Omental fat pad (tissue), 4 donors: ENCODE data around the gene RGS2. TPM values are rescaled to one million over a fixed set of nuclear protein-coding genes. Genes with fewer than 3 reads are reported as not detected.

Experiments
- ATAC-seq: fragments of 150-250 bp; one replicate; pipeline ENCODE4 v1.9.1; 2016; ENCODE audit warnings: mild to moderate bottlenecking, moderate library complexity; ENCODE audit not compliant: low FRiP score
- DNase-seq: peaks from one replicate; pipeline ENCODE4 v3.0.0-alpha.2; 2019; ENCODE audit warnings: low spot score
- CTCF ChIP-seq, 3 donors: fragments of 450-650 bp; IDR thresholded peaks; one replicate each; pipeline ENCODE4 v1.5.1; 2016 to 2017; ENCODE audit warnings: antibody characterized with exemption in 3 of 3, mild to moderate bottlenecking in 3 of 3, moderate library complexity in 2 of 3
- total RNA-seq, 4 donors: library from RNA; depleted of rRNA; stranded (reverse); fragments of >200 nt; gene quantifications; one replicate each; pipeline ENCODE4 v1.1.0, GENCODE V29; 2016

RGS2 gene
- total RNA-seq, 4 donors from 2014 or later: 92.2 to 375 (median 140) TPM

DNA sequence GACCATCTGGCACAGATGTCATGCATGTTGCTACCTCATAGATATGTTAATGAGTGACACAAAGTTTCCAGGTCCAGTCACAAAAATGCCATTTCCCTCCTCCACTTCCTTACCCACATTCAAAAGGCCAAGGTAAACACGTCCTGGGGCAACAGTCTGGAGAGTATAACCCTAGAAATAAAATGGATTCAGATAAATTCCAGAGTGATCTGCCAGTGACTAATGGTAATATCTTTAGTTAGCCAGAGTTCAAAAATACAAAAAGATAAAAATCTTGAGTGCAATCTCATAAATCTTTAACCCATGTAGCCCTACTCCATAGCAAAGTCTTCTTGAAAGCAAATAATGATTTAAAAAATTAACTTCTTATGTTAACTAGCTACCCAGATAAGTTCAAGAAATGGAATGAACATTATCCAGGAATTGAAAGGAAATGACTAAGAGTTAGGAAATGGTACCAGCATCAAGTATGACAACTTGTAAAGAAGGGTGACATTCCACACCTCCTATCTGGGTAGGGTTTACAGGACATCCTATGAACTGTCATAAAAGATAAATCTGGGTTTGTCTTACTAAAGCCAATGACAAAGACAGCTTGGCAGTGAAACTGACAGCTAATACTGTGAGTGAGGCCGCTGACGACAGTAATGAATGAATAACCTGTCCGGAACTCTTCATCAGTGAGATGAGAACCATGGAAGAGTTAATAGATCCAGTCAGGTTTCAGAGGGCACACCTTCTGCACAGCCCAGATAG lies 18.1 kb downstream of the RGS2 start:
- no peak for ATAC-seq
- TF ChIP-seq CTCF (IDR thresholded peaks at IDR 0.05): no peak
- no peak for DNase-seq

GRCh38 chr1:192830595-192831246 lies 21.9 kb downstream of the RGS2 start:
- TF ChIP-seq CTCF (IDR thresholded peaks at IDR 0.05): no peak
- ATAC-seq (no peak), DNase-seq (no peak)

DNA sequence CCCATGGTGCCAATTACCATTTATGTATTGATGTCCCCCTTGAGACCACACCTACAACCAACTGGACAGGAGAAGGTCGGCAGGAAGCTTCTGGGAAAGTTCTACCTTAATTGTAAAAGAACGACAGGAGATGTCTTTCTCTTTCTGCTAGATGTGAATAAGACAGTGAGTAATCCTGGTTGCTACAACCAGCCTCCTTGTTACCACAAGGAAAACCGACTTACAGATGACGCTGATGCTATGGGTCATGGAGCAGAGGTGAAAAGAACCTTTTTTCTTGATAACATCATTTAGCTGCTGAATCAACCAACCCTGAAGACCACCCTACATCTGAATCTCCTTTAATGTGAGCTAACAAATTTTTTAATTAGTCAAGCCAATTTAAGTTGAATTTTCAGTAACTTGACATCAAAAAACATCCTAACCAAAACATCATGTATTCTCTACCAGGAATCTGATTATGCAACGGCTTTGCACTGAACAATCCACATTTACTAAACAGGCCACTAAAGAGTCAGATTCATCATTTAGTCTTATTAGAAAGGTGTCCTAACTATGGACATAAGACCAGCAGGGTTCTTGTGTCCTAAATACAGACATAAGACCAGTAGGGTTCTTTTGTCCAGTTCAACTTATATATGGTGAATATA lies 23.0 kb downstream of the RGS2 start:
- no peak for TF ChIP-seq CTCF (IDR thresholded peaks at IDR 0.05)
- ATAC-seq: no peak
- no peak for DNase-seq

DNA sequence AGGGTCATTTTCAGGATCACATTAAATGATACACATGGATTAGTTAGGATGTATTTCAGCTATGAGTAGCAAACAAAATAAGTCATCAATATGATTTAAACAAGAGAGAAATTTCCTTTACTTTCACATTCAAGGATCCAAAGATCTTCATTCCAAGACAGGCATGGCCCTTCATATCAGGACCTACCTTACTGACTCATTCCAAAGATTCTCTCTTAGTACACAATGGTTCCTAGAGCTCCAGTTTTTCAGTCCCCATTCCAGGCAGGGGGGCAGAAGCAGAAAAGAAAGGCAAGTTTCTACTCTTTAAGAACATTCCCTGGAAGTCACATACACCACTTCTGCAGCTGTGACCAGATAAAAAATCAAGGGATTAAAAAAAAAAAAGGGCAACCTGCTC lies 23.7 kb downstream of the RGS2 start:
- TF ChIP-seq CTCF (IDR thresholded peaks at IDR 0.05): no peak
- DNase-seq (no peak), ATAC-seq (no peak)

DNA sequence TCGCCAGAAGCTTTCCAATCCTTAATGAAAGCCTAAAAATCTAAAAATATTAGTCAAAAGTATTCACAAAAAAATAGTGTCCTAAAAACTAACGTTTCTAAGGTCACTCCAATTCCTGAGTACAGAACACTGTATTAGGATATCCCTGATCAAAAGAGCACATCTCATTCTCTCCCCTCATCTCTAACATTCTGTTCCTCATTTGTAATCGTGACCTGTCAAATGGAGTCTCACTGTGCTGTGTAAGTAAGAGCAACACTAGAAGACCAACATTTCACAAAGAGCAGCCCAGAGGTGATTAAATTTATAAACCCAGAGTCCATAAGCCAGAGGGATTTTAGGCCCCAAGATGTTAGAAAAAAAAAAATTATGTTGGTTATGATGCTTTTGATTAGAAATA lies 26.3 kb downstream of the RGS2 start:
- DNase-seq (no peak), ATAC-seq (no peak)
- TF ChIP-seq CTCF (IDR thresholded peaks at IDR 0.05): no peak

DNA sequence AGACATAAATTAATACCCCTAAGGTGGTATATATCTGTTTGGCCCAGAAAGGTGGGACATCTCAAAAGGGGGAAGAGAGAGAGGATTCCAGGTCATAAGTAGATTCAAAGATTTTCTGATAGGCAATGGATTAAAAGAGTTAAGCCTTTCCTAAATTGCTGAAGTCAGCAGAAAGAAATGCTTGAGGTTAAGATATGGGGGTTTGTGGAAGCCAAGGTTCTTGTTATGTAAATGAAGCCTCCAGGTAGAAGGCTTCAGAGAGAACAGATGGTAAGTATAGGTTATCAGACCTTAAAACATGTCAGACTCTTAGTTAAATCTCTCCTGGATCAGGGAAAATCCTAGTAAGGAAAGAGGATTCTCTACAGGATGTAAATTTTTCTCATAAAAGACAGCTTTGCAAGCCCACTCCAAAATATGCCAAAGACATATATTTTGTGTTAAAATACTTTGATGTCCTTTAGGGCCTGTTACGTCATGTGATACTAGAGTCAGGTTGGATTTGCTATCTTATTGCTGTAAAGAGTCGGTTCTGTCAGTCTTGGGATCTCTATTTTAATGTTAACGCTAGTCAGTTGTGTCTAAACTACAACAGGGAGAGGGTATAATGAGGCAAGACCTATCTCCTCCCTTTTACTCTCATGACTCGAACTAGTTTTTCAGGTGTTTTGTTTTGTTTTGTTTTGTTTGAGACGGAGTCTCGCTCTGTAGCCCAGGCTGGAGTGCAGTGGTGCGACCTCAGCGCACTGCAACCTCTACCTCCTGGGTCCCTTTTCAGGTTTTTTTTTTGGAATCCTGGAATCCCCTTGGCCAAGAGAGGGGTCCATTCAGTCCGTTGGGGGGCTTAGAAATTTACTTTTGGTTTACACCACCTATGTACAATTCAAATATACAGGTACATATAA lies 30.6 kb downstream of the RGS2 start:
- no peak for TF ChIP-seq CTCF (IDR thresholded peaks at IDR 0.05)
- ATAC-seq (no peak), DNase-seq (no peak)
